GM18526 (cell line): ENCODE data around the gene CCL17.

Experiments used
- POLR2A ChIP-seq: IDR thresholded peaks from 3 replicates; pipeline ENCODE4 v1.6.1; 2011; ENCODE audit not compliant: insufficient read length; ENCODE audit errors: extremely low read depth

CCL17 gene

GRCh38 chr16:57373117-57373947 lies 31.2 kb upstream of the CCL17 start:
- no peak for TF ChIP-seq POLR2A

GRCh38 chr16:57374067-57374534 lies 30.5 kb upstream of the CCL17 start:
- no peak for TF ChIP-seq POLR2A

- TF ChIP-seq POLR2A: no peak
These were observed 28.2 kb upstream of the CCL17 start for GRCh38 chr16:57376313-57376818.

- no peak for TF ChIP-seq POLR2A
These were observed 27.3 kb upstream of the CCL17 start for GRCh38 chr16:57377080-57377841.

GRCh38 chr16:57379579-57379978 lies 25.0 kb upstream of the CCL17 start:
- no peak for TF ChIP-seq POLR2A

GRCh38 chr16:57380671-57381462 lies 23.7 kb upstream of the CCL17 start:
- TF ChIP-seq POLR2A: no peak

- no peak for TF ChIP-seq POLR2A
These were observed 22.6 kb upstream of the CCL17 start for GRCh38 chr16:57381791-57382534.

GRCh38 chr16:57382535-57383275 lies 21.9 kb upstream of the CCL17 start:
- no peak for TF ChIP-seq POLR2A

- TF ChIP-seq POLR2A: no peak
These were observed 21.0 kb upstream of the CCL17 start for GRCh38 chr16:57383276-57384247.

- no peak for TF ChIP-seq POLR2A
These were observed 20.1 kb upstream of the CCL17 start for GRCh38 chr16:57384248-57385070.

GRCh38 chr16:57385083-57385482 lies 19.5 kb upstream of the CCL17 start:
- no peak for TF ChIP-seq POLR2A
